ENCODE results near the gene AQP10. TPM values are rescaled to one million over a fixed set of nuclear protein-coding genes. Genes with fewer than 3 reads are reported as not detected.

The AQP10 gene
- total and polyA plus RNA-seq, 2 donors from 2014 or later = not detected

- Histone ChIP-seq H3K36me3 (ENCODE audit: control insufficient read depth in 2 of 3, insufficient read depth in 3 of 3, low read length in 3 of 3) (no peaks in the 10 kb centered on the region), H3K9me3 (ENCODE audit: control insufficient read depth in 2 of 3, insufficient read depth in 1 of 3, low read length in 3 of 3) (no peaks in the 10 kb centered on the region), H3K27ac (ENCODE audit: low read depth in 2 of 2, low read length in 2 of 2) (no peak overlapping the region), H3K4me3 (ENCODE audit: low read length in 3 of 3) (peak overlapping the region; percentile 29 to 65 (median 45)), H3K4me1 (ENCODE audit: control insufficient read depth in 2 of 3, insufficient read depth in 2 of 3, low read depth in 1 of 3, low read length in 3 of 3) (peaks cover 3 to 24% (median 5%) of the 10 kb centered on the region in 3 donors), H3K9ac (ENCODE audit: low read length in 3 of 3) (no peak overlapping the region), H3K27me3 (ENCODE audit: control insufficient read depth, insufficient read depth, low read length) (no peaks in the 10 kb centered on the region)
- TF ChIP-seq, protein P1, sequence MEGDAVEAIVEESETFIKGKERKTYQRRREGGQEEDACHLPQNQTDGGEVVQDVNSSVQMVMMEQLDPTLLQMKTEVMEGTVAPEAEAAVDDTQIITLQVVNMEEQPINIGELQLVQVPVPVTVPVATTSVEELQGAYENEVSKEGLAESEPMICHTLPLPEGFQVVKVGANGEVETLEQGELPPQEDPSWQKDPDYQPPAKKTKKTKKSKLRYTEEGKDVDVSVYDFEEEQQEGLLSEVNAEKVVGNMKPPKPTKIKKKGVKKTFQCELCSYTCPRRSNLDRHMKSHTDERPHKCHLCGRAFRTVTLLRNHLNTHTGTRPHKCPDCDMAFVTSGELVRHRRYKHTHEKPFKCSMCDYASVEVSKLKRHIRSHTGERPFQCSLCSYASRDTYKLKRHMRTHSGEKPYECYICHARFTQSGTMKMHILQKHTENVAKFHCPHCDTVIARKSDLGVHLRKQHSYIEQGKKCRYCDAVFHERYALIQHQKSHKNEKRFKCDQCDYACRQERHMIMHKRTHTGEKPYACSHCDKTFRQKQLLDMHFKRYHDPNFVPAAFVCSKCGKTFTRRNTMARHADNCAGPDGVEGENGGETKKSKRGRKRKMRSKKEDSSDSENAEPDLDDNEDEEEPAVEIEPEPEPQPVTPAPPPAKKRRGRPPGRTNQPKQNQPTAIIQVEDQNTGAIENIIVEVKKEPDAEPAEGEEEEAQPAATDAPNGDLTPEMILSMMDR (IDR thresholded peaks at IDR 0.05; ENCODE audit: borderline replicate concordance, extremely low read depth, insufficient read depth) = no peak
- DNase-seq = peak; percentile 83 to 96 (median 88)
- FAIRE-seq = no peak
- intact Hi-C loops (cut with DNase I) = no loop called here
These were observed 7.6 kb downstream of the AQP10 start for GRCh38 chr1:154328318-154329151.

- Histone ChIP-seq H3K27ac (ENCODE audit: low read depth in 2 of 2, low read length in 2 of 2) (no peak overlapping the region), H3K36me3 (ENCODE audit: control insufficient read depth in 2 of 3, insufficient read depth in 3 of 3, low read length in 3 of 3) (no peaks in the 10 kb centered on the region), H3K9ac (ENCODE audit: low read length in 3 of 3) (no peak overlapping the region), H3K9me3 (ENCODE audit: control insufficient read depth in 2 of 3, insufficient read depth in 1 of 3, low read length in 3 of 3) (no peaks in the 10 kb centered on the region), H3K4me3 (ENCODE audit: low read length in 3 of 3) (no peak overlapping the region), H3K4me1 (ENCODE audit: control insufficient read depth in 2 of 3, insufficient read depth in 2 of 3, low read depth in 1 of 3, low read length in 3 of 3) (peaks cover 3 to 24% (median 5%) of the 10 kb centered on the region in 3 donors), H3K27me3 (ENCODE audit: control insufficient read depth, insufficient read depth, low read length) (no peaks in the 10 kb centered on the region)
- FAIRE-seq (no peak), DNase-seq (peak in 1 of 5 donors; percentile 29)
- TF ChIP-seq, protein P1 (IDR thresholded peaks at IDR 0.05; ENCODE audit: borderline replicate concordance, extremely low read depth, insufficient read depth) = no peak
- intact Hi-C loops (cut with DNase I) = no loop called here
These were observed 8.2 kb downstream of the AQP10 start for GRCh38 chr1:154329152-154329521.

DNA sequence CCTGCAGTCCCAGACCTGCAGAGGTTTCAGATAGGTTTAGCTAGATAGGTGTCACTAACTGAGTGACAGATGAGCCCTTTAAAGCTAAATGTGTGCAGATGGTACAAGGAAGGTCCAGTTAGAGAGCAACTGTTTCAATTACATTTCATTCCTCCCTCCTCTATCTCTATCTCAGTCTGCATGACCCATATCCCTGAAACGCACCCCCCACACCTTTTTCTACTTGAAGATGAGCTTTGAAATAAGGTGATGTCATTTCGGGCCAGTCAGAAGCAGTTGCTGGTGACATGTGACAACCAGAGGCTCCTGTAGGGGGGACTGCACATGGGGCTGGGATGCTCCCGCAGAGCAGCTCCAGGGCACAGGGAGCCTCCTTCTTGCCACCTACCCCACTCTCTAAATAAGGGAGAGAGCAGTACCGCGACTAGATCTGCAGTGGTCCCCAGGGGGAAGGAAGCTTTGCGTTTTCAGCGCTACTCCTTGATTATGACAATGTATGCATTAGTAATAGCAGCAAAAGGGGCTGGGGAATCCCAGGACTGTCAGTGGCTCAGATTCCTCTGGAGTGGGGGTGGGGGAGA, 8.7 kb downstream of the AQP10 start:
- Histone ChIP-seq H3K36me3 (ENCODE audit: control insufficient read depth in 2 of 3, insufficient read depth in 3 of 3, low read length in 3 of 3) (no peaks in the 10 kb centered on the region), H3K4me3 (ENCODE audit: low read length in 3 of 3) (no peak overlapping the region), H3K27me3 (ENCODE audit: control insufficient read depth, insufficient read depth, low read length) (no peaks in the 10 kb centered on the region), H3K27ac (ENCODE audit: low read depth in 2 of 2, low read length in 2 of 2) (no peak overlapping the region), H3K4me1 (ENCODE audit: control insufficient read depth in 2 of 3, insufficient read depth in 2 of 3, low read depth in 1 of 3, low read length in 3 of 3) (peaks cover 3 to 24% (median 5%) of the 10 kb centered on the region in 3 donors), H3K9me3 (ENCODE audit: control insufficient read depth in 2 of 3, insufficient read depth in 1 of 3, low read length in 3 of 3) (no peaks in the 10 kb centered on the region), H3K9ac (ENCODE audit: low read length in 3 of 3) (no peak overlapping the region)
- FAIRE-seq (no peak), DNase-seq (no peak)
- TF ChIP-seq, protein P1 (IDR thresholded peaks at IDR 0.05; ENCODE audit: borderline replicate concordance, extremely low read depth, insufficient read depth) = no peak
- intact Hi-C loops (cut with DNase I) = no loop called here
